ENCODE measurements around the gene KCNH4. TPM values are rescaled to one million over a fixed set of nuclear protein-coding genes. Genes with fewer than 3 reads are reported as not detected.
A peak's percentile ranks its signal among the peaks of the same experiment; 100 is the strongest.

Gene KCNH4
- total and polyA plus RNA-seq, 4 donors, result 0.30 to 2.1 (median 0.78) TPM

- Histone ChIP-seq H3K27me3 (ENCODE audit: control insufficient read depth, insufficient read depth, low read length) (no peaks in the 10 kb centered on the region), H3K36me3 (ENCODE audit: control insufficient read depth, insufficient read depth, low read length) (peaks cover 58% of the 10 kb centered on the region), H3K4me1 (ENCODE audit: control insufficient read depth, insufficient read depth, low read length) (peaks cover 21% of the 10 kb centered on the region), H3K4me3 (ENCODE audit: low read depth, low read length) (no peak overlapping the region), H3K27ac (ENCODE audit: low read depth, low read length) (no peak overlapping the region), H3K9me3 (ENCODE audit: control insufficient read depth, insufficient read depth, low read length) (no peaks in the 10 kb centered on the region)
- 88% methylated on average over 25 of the region's 28 CpGs for WGBS (ENCODE audit: insufficient coverage)
- no peak for DNase-seq (ENCODE audit: low read depth in 4 of 6, low spot score in 6 of 6)
Observed at GRCh38 chr17:42113293-42114069, 67.5 kb downstream of the KCNH4 start.

- peaks cover 27% of the 10 kb centered on the region for H3K4me1 ChIP-seq (ENCODE audit: control insufficient read depth, insufficient read depth, low read length)
- peak within 1 kb of the TSS; percentile 33 for H3K4me3 ChIP-seq (ENCODE audit: low read depth, low read length)
- WGBS (ENCODE audit: insufficient coverage), result 48% methylated on average over 6 of the region's 10 CpGs
- peak in 2 of 6 donors; percentile 23 to 76 for DNase-seq (ENCODE audit: low read depth in 4 of 6, low spot score in 6 of 6)
- no peaks in the 10 kb centered on the region for H3K9me3 ChIP-seq (ENCODE audit: control insufficient read depth, insufficient read depth, low read length)
- peaks cover 50% of the 10 kb centered on the region for H3K36me3 ChIP-seq (ENCODE audit: control insufficient read depth, insufficient read depth, low read length)
- peak within 1 kb of the TSS; percentile 81 for H3K27ac ChIP-seq (ENCODE audit: low read depth, low read length)
- H3K27me3 ChIP-seq (ENCODE audit: control insufficient read depth, insufficient read depth, low read length), result no peaks in the 10 kb centered on the region
Observed at GRCh38 chr17:42112552-42113176, 68.3 kb downstream of the KCNH4 start, which contains the start of gene DHX58. DHX58 (minus strand) TSS chr17:42112714; CDS start chr17:42111892, 822 bp downstream.

- Histone ChIP-seq H3K27me3 (ENCODE audit: control insufficient read depth, insufficient read depth, low read length) (peaks cover 1% of the 10 kb centered on the region), H3K36me3 (ENCODE audit: control insufficient read depth, insufficient read depth, low read length) (peaks cover 43% of the 10 kb centered on the region), H3K27ac (ENCODE audit: low read depth, low read length) (peak overlapping the region; percentile 81), H3K4me3 (ENCODE audit: low read depth, low read length) (peak overlapping the region; percentile 33), H3K9me3 (ENCODE audit: control insufficient read depth, insufficient read depth, low read length) (no peaks in the 10 kb centered on the region), H3K4me1 (ENCODE audit: control insufficient read depth, insufficient read depth, low read length) (peaks cover 29% of the 10 kb centered on the region)
- 77% methylated on average over 9 of the region's 12 CpGs for WGBS (ENCODE audit: insufficient coverage)
- no peak for DNase-seq (ENCODE audit: low read depth in 4 of 6, low spot score in 6 of 6)
Observed at GRCh38 chr17:42111871-42112551, 68.9 kb downstream of the KCNH4 start.

- H3K36me3 ChIP-seq (ENCODE audit: control insufficient read depth, insufficient read depth, low read length), result peaks cover 36% of the 10 kb centered on the region
- no peaks in the 10 kb centered on the region for H3K9me3 ChIP-seq (ENCODE audit: control insufficient read depth, insufficient read depth, low read length)
- H3K27ac ChIP-seq (ENCODE audit: low read depth, low read length), result peak overlapping the region; percentile 81
- peaks cover 2% of the 10 kb centered on the region for H3K27me3 ChIP-seq (ENCODE audit: control insufficient read depth, insufficient read depth, low read length)
- peaks cover 26% of the 10 kb centered on the region for H3K4me1 ChIP-seq (ENCODE audit: control insufficient read depth, insufficient read depth, low read length)
- no peak overlapping the region for H3K4me3 ChIP-seq (ENCODE audit: low read depth, low read length)
- 88% methylated on average over 9 of the region's 11 CpGs for WGBS (ENCODE audit: insufficient coverage)
- DNase-seq (ENCODE audit: low read depth in 4 of 6, low spot score in 6 of 6), result no peak
Observed at GRCh38 chr17:42111265-42111636, 69.7 kb downstream of the KCNH4 start.

- Histone ChIP-seq H3K4me3 (ENCODE audit: low read depth, low read length) (no peak overlapping the region), H3K27ac (ENCODE audit: low read depth, low read length) (no peak overlapping the region), H3K4me1 (ENCODE audit: control insufficient read depth, insufficient read depth, low read length) (peaks cover 26% of the 10 kb centered on the region), H3K9me3 (ENCODE audit: control insufficient read depth, insufficient read depth, low read length) (no peaks in the 10 kb centered on the region), H3K36me3 (ENCODE audit: control insufficient read depth, insufficient read depth, low read length) (peaks cover 30% of the 10 kb centered on the region), H3K27me3 (ENCODE audit: control insufficient read depth, insufficient read depth, low read length) (peaks cover 2% of the 10 kb centered on the region)
- 87% methylated on average over 14 of the region's 18 CpGs for WGBS (ENCODE audit: insufficient coverage)
- no peak for DNase-seq (ENCODE audit: low read depth in 4 of 6, low spot score in 6 of 6)
Observed at GRCh38 chr17:42110301-42111264, 70.4 kb downstream of the KCNH4 start.

- DNase-seq (ENCODE audit: low read depth in 4 of 6, low spot score in 6 of 6), result no peak
- 92% methylated on average over 9 of the region's 9 CpGs for WGBS (ENCODE audit: insufficient coverage)
- no peak overlapping the region for H3K4me3 ChIP-seq (ENCODE audit: low read depth, low read length)
- H3K4me1 ChIP-seq (ENCODE audit: control insufficient read depth, insufficient read depth, low read length), result peaks cover 26% of the 10 kb centered on the region
- no peak overlapping the region for H3K27ac ChIP-seq (ENCODE audit: low read depth, low read length)
- peaks cover 2% of the 10 kb centered on the region for H3K27me3 ChIP-seq (ENCODE audit: control insufficient read depth, insufficient read depth, low read length)
- no peaks in the 10 kb centered on the region for H3K9me3 ChIP-seq (ENCODE audit: control insufficient read depth, insufficient read depth, low read length)
- peaks cover 19% of the 10 kb centered on the region for H3K36me3 ChIP-seq (ENCODE audit: control insufficient read depth, insufficient read depth, low read length)
Observed at GRCh38 chr17:42109086-42109485, 71.9 kb downstream of the KCNH4 start.

GRCh38 chr17:42107597-42108576 lies 73.1 kb downstream of the KCNH4 start:
- Histone ChIP-seq H3K4me3 (ENCODE audit: low read depth, low read length) (peak overlapping the region; percentile 27), H3K27me3 (ENCODE audit: control insufficient read depth, insufficient read depth, low read length) (peaks cover 2% of the 10 kb centered on the region), H3K36me3 (ENCODE audit: control insufficient read depth, insufficient read depth, low read length) (peaks cover 10% of the 10 kb centered on the region), H3K9me3 (ENCODE audit: control insufficient read depth, insufficient read depth, low read length) (no peaks in the 10 kb centered on the region), H3K4me1 (ENCODE audit: control insufficient read depth, insufficient read depth, low read length) (peaks cover 24% of the 10 kb centered on the region), H3K27ac (ENCODE audit: low read depth, low read length) (no peak overlapping the region)
- peak in 4 of 6 donors; percentile 38 to 91 (median 72) for DNase-seq (ENCODE audit: low read depth in 4 of 6, low spot score in 6 of 6)
- 24% methylated on average over 51 of the region's 51 CpGs for WGBS (ENCODE audit: insufficient coverage)

- DNase-seq (ENCODE audit: low read depth in 4 of 6, low spot score in 6 of 6), result no peak
- peak overlapping the region; percentile 27 for H3K4me3 ChIP-seq (ENCODE audit: low read depth, low read length)
- H3K36me3 ChIP-seq (ENCODE audit: control insufficient read depth, insufficient read depth, low read length), result peaks cover 7% of the 10 kb centered on the region
- 0% methylated on average over 2 of the region's 6 CpGs for WGBS (ENCODE audit: insufficient coverage)
- H3K4me1 ChIP-seq (ENCODE audit: control insufficient read depth, insufficient read depth, low read length), result peaks cover 17% of the 10 kb centered on the region
- H3K27me3 ChIP-seq (ENCODE audit: control insufficient read depth, insufficient read depth, low read length), result peaks cover 2% of the 10 kb centered on the region
- no peak overlapping the region for H3K27ac ChIP-seq (ENCODE audit: low read depth, low read length)
- no peaks in the 10 kb centered on the region for H3K9me3 ChIP-seq (ENCODE audit: control insufficient read depth, insufficient read depth, low read length)
Observed at GRCh38 chr17:42107124-42107523, 73.8 kb downstream of the KCNH4 start.

Data from spinal cord (tissue), 10 donors.